Left forelimb (tissue), 1 donor: ENCODE data around the gene RECQL.
"Not testable (repeated sequence)": the region's sequence is repeated elsewhere in the genome, so short reads cannot be mapped to it uniquely, and the experiment has no call there.

Experiments
- DNase-seq: peaks from one replicate; pipeline ENCODE4 v3.0.0-alpha.2; 2018; ENCODE audit warnings: low spot score

The RECQL gene

DNA sequence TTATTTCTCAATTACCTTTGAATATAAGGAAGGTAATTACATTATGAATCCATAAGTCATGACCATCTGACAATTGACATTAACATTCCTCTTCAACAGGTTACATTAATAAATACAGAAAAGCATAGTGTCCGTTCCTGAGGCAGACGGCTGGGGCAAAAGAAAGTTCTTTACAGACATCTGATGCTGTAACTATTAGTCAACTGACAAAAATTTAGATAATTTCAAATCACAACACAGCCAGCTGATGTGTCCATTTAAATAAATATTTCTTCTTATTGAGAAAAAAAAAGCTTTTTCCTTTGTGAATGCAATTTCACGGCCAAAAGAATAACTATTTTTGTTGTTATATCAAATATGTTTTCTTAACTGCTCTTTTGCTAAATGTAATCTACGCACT, 73.2 kb downstream of the RECQL start:
- DNase-seq = no peak

DNA sequence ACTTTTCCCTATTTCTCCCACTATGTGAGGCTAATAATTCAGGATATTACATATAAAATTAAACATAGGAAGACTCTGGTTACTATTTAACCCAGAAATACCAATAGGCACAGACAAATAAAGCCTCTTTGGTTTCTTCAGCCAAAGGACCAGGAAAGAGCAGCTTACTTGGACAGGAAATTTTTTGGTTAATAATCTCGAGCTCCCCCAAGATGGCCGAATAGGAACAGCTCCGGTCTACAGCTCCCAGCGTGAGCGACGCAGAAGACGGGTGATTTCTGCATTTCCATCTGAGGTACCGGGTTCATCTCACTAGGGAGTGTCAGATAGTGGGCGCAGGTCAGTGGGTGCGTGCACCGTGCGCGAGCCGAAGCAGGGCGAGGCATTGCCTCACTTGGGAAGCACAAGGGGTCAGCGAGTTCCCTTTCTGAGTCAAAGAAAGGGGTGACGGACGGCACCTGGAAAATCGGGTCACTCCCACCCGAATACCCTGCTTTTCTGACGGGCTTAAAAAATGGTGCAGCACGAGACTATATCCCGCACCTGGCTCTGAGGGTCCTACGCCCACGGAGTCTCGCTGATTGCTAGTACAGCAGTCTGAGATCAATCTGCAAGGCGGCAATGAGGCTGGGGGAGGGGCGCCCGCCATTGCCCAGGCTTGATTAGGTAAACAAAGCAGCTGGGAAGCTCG, 82.3 kb downstream of the RECQL start:
- DNase-seq = not testable (repeated sequence)
